ENCODE measurements around the gene C10orf62.
"Not testable (repeated sequence)": the region's sequence is repeated elsewhere in the genome, so short reads cannot be mapped to it uniquely, and the experiment has no call there.

The C10orf62 gene

GRCh38 chr10:97566336-97566996, 23.1 kb upstream of the C10orf62 start:
- no peak for DNase-seq

GRCh38 chr10:97567891-97568290, 21.6 kb upstream of the C10orf62 start:
- no peak for DNase-seq

- DNase-seq, result no peak
These were observed 19.3 kb upstream of the C10orf62 start for GRCh38 chr10:97570146-97570788.

- no peak for DNase-seq
These were observed 18.6 kb upstream of the C10orf62 start for GRCh38 chr10:97570789-97571471.

GRCh38 chr10:97571622-97572021, 17.9 kb upstream of the C10orf62 start:
- DNase-seq, result no peak

DNA sequence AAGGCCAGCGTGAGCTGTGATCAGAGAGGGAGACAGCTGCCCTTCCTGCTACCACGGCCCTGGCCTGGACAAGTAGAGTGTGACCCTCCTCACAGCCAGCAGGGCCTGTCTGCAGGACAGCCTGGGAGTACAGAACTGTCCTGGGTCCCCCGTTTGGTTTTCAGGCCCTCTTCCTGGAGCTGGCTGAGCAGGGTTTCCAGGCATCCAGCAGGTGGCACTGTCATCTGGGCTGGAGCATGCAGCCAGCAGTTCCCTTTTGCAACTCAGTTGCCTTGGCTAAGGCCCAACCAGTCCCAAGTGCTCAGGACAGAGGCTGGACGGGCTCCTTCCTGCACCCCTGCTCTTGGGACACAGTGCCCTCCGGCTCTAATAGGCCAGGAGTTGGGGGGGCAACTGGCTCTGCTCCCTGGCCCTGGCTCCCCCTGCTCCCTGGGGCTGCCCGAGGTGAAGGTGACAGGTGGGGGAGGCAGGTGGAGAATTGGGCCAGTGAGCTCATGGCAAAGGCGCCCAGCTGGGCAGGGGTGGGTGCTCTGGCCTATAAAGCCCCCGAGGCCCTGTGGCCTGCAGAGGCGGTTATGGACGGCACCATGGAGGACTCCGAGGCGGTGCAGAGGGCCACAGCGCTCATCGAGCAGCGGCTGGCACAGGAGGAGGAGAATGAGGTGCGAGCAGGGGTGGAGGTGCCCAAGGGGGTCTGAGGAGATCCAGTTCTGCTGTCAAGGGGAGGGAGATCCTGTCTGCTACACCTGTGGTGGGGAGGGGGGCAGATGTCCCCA, 17.1 kb upstream of the C10orf62 start, which contains the start of gene ANKRD2:
Gene ANKRD2 (plus strand): TSS at position 566 of the 776 bp plus-strand sequence. CDS start 10 bp downstream, at position 576.
- peak; percentile 19 for DNase-seq

GRCh38 chr10:97573021-97573420, 16.5 kb upstream of the C10orf62 start:
- DNase-seq, result no peak

- no peak for DNase-seq
These were observed 15.8 kb upstream of the C10orf62 start for GRCh38 chr10:97573672-97574071.

DNA sequence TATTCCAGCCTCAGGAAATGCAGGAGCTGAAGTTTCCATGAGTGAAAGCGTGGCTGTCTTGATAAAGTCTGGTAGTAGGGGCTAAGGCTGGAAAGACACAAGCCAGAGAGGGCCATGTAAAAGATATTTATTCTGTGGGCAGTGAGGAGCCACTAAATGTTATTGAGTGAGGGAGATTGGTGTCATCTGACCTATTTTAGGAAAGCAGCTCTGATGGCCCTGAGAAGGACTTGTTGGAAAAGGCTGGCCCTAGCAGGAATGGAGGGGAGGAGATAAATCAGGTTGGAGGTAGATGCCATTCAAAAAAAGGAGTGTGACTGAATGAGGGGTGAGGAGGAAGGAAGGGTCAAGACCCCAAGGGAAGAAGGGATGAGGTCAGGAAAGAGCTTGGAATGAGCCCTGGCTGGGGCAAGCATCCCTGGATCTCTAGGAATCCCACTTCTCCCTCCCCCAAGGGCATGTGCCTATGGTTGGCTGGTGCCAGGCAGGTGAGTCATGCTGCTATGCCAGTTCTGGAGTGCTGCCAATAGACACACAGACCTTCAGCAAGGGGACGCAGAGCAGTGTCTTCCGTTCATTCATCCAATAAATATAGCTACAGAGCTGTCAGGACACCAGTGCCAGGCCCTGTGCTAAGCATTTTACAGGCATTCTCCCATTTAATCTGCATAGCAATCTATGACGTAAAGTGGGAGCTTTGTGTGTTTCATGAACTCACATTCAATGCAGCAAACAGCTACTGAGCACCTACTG, 15.0 kb upstream of the C10orf62 start:
- no peak for DNase-seq

DNA sequence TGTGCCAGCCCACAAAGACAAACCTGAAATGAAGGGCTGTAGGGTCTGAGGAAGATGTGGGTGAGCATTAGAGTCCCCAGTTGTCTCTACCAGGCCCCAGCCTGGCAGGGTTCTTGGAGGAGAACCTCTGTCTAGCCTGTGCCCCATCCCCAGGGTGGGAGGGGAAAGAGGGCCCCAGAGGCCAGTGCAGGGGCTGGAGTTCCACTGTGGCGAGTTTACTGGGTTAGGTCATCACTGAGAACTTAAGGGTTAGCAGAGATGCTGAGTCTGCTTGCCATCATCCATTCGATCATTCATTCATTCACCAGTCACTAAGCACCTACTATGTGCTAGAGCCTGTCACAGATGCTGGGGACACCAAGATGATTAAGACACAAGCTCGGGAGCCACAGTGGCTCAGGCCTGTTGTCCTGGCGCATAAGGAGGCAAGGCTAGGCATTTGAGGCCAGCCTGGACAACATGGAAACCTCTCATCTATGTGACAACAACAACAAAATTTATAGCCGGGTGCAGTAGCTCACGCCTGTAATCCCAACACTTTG, 14.3 kb upstream of the C10orf62 start:
- no peak for DNase-seq

- DNase-seq, result not testable (repeated sequence)
These were observed 13.0 kb upstream of the C10orf62 start for GRCh38 chr10:97576487-97576886.

DNA sequence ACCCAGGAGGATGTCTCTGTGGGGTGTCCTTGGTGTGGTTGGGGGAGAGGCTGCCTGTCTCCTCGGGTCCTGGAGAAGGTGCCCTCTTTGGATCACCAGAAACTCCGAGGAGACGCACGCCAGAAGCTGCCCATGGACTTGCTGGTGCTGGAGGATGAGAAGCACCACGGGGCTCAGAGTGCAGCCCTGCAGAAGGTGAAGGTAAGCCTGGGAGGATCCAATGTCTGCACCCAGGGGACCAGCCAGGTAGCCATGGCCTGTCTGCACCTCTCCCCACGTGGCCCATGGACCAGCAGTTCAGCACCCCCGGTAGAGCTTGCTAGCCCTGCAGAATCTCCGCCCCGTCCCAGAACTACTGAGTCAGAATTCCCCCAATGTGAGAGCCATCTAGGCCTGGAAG, 11.8 kb upstream of the C10orf62 start:
- no peak for DNase-seq

DNA sequence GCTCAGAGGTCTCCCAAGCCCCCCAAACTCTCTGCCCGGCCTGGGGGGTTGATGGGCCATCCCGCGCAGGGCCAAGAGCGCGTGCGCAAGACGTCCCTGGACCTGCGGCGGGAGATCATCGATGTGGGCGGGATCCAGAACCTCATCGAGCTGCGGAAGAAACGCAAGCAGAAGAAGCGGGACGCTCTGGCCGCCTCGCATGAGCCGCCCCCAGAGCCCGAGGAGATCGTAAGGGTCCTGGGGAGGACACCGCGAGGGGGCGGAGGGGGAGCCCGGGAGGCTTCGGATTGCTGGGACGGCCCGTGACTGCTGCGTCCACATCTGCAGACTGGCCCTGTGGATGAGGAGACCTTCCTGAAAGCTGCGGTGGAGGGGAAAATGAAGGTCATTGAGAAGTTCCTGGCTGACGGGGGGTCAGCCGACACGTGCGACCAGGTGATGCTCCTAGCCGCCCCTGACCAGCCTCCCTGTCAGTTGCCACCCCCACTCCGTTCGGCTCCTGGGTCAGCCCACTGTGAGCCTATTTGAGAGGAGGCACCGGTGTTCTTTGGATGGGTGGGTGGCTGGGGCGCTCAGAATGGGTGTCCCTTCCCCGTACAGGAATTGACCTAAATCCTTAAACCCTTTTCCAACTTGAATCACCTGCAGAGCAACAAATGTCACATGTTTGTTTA, 11.2 kb upstream of the C10orf62 start:
- DNase-seq, result no peak

GRCh38 chr10:97580421-97581367, 8.8 kb upstream of the C10orf62 start:
- no peak for DNase-seq

GRCh38 chr10:97582169-97582568, 7.4 kb upstream of the C10orf62 start:
- no peak for DNase-seq

DNA sequence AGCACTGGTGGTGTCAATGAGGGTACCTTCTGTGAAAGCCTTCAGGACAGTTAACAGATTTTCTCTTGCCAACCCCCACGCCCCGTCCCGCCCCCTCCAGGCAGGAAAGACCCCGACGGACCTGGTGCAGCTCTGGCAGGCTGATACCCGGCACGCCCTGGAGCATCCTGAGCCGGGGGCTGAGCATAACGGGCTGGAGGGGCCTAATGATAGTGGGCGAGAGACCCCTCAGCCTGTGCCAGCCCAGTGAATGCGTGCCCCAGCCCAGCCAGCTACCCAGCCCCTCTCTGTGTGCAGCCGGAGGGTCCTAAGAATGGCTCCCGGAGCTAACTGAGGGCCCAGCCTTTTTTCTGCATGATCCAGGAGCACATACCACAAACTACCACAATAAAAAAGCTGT, 6.0 kb upstream of the C10orf62 start:
- no peak for DNase-seq

GRCh38 chr10:97584060-97584797, 5.3 kb upstream of the C10orf62 start, which contains the start of gene HOGA1:
Gene HOGA1, plus strand, starts transcription at chr10:97584389. Its CDS starts 315 bp downstream, at chr10:97584704.
- no peak for DNase-seq

DNA sequence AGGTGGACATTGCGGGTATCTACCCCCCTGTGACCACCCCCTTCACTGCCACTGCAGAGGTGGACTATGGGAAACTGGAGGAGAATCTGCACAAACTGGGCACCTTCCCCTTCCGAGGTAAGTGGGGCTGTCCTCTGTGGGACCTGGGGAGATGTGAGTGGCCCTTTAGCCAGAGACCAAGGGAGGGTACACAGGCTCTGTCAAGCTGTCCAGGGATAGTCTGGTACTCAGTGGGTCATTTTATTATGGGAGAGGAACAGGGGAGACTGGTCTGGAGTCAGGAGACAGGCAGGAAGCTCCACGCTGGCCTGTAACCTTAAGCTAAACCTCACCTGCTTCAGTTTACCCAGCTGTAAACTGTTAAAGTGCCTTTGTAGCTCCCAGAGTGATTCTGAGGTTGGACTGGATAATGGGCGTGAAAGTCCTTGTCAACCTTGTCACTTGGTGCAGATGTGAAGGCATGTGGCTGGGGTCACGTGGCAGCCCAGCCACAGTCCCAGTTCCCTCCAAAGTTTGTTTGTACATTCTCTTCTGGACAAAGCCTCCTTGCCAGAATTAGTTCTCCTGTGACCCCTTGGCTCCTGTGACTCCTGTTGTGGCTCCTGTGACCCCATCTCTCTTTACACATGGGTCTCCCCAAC, 4.6 kb upstream of the C10orf62 start:
- DNase-seq, result no peak

- no peak for DNase-seq
These were observed 4.1 kb upstream of the C10orf62 start for GRCh38 chr10:97585439-97585811.

Data from activated CD4-positive, alpha-beta T cell treated with anti-CD3 and anti-CD28 coated beads for 1 hour (primary cell).